GM03348 (cell line): ENCODE results near the gene MSANTD4.
"Not testable (repeated sequence)": the region's sequence is repeated elsewhere in the genome, so short reads cannot be mapped to it uniquely, and the experiment has no call there.

Experiments used
- DNase-seq: peaks from one replicate; pipeline ENCODE4 v3.0.0; 2012; ENCODE audit warnings: low spot score

Gene MSANTD4

GRCh38 chr11:106021967-106022794, at the start of gene MSANTD4:
Gene MSANTD4 (minus strand): TSS chr11:106022240. CDS start chr11:106010917, 11,323 bp downstream.
- peak; percentile 98 for DNase-seq

DNA sequence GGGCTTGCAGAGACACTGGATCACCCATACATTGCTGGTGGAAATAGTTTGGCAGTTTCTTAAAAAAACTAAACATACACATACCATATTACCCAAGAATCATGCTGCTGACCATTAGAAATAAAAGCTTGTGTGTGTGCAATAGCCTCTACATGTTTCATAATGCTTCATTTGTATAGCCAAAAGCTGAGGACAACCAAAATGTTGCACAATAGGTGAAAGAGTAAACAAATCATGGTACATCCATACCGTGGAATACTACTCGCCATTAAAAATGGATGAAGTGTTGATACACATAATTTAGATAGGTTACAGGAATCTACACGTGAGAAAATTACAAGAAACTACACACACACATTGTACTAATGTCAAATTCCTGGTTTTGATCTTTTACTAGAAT, 48.6 kb upstream of the MSANTD4 start:
- DNase-seq = no peak

- DNase-seq = no peak
Measured at GRCh38 chr11:106063009-106063408, 41.0 kb upstream of the MSANTD4 start.

DNA sequence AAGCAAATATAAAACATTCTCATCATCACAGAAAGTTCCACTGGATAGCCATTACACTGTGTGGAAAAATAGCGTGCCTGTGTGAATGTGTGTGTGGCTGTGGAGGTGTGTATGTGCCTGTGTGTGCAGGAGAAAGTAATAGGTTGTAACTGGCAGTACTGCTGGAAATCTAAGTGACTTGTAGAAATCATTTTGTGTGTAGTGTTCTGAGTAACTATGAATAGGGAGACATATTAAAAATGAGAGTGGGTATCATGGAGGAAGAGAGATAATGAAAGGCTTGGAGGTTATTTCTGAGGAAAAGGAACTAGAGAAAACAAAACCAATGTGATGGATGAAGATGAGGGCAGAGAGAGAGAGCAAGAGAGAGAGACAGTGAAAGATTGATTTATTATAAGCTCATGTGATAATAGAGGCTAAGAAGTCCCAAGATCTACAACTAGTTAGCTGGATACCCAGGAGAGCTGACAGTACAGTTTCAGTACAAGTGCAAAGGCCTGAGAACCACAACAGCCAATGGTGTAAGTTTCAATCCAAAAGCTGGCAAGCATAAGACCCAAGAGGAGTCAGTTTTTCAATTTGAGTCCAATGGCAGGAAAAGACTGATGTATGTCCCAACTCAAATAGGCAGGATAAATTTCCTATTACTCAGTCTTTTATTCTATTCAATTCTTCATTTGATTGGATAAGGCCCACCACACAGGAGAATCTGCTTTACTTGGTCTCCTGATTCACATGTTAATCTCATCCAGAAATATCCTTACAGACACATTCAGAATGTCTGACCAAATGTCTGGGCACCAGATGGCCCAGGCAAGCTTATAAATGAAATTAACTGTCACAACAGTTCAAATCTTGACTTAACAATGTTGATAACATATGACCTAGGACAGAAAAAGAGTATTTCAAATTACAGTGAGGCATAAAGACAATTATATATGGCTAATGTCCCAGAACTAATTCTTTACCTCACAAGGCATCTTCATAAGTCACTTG, 40.2 kb upstream of the MSANTD4 start:
- DNase-seq = no peak

DNA sequence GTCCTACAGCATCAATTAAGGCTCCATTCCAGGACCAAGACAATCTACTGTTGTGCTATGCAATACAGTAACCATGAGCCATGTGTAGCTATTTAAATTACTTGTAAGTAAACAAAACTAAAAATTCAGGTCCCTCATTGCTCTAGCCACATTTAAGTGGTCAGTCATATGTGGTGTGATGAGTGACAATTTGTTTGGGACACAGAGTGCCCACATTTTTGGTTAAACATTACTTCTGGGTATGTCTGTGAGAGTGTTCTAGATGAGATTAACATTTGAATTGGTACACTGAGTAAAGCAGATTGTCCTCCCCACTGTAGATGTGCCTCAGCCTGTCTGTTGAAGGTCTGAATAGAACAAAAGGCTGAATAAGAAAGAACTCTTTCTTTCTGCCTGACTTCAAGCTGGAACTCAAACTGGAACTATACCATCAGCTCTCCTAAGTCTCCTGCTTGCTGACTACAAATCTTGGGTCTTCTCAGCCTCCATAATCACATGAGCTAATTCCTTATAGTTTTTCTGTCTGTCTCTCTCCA, 39.3 kb upstream of the MSANTD4 start:
- DNase-seq = no peak

DNA sequence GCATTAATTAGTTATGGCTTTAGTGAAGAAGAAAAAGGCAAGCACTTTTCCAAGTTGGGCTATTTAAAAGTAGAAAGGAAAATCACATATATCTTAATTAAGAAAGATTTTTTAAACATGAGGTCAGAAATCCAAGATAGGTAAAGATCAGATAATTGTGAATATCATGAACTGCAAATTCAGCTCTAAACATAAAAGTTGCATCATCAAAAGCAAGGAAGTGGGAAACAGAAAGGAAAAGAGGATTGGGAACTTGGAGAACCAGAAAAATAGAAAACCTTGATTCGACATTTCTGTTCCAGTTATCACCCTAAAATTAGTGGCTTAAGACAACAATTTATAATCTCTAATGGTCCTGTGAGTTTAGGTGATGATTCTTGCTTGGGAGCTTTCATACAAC, 37.6 kb upstream of the MSANTD4 start:
- DNase-seq = no peak

- not testable (repeated sequence) for DNase-seq
Measured at GRCh38 chr11:106058377-106058776, 36.3 kb upstream of the MSANTD4 start.

- DNase-seq = no peak
Measured at GRCh38 chr11:106051103-106051502, 29.1 kb upstream of the MSANTD4 start.

- no peak for DNase-seq
Measured at GRCh38 chr11:106049727-106050476, 27.9 kb upstream of the MSANTD4 start.

- DNase-seq = no peak
Measured at GRCh38 chr11:106047631-106048030, 25.6 kb upstream of the MSANTD4 start.

GRCh38 chr11:106043540-106043939, 21.5 kb upstream of the MSANTD4 start:
- DNase-seq = no peak

DNA sequence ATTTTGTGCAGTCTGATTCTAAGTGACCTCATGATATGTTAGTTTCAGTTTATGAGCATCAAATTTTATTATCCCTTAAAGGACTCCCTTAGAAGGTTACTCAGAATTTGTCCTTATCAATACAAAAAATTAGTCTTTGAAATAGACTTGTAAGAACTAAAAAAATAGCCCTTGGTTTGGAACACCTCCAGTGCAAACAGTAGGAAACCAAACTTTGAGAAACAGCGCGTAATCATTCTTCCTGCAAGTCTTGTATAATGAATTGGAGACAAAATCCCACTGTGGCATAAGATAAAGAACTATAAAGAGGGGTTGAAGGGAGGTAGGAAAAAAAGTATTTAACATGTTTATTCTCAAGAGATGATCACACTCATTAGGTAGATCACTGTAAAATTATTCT, 10.8 kb upstream of the MSANTD4 start:
- no peak for DNase-seq

- no peak for DNase-seq
Measured at GRCh38 chr11:106031936-106032335, 9.9 kb upstream of the MSANTD4 start.

GRCh38 chr11:106031202-106031810, 9.3 kb upstream of the MSANTD4 start:
- DNase-seq = no peak

GRCh38 chr11:106030609-106031008, 8.6 kb upstream of the MSANTD4 start:
- DNase-seq = no peak

GRCh38 chr11:106022795-106023275, 795 bp upstream of the MSANTD4 start:
- DNase-seq = no peak

DNA sequence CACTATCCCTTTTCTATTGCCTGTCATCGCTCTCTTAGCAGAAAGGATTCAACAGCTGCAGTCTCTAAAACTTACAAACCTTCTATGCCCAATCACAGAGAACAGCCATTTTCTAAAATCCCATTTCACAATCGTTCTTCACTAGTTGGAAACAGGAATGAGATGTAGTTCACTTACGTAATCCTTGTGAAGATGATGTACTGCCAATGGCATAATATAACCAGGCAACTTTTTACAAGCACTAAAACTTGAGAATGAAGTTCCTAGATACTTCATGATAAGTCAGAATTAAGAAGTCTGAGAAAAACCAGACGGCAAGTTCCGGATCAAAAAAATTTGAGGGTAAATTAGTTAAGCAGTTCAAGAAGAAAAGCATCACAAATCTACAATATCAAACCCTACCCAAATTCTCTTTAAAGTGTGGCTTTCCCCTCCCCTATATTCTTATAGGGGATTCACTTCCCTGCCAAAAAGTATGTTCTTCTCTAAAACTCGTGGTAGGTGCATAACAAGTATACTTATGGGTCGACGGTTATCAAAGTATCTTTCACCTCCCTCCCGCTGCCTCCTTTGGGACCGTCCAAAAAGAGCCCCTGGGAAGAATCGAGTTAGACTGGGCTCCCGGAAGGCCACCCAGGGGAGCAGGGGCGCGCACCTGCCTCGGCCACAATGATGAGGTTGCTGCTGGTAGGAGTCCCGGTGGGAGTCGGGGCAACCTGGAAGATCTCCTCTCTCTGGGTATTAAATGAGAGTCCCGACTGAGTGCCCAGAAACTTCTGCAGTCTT, 666 bp downstream of the MSANTD4 start:
- DNase-seq = peak; percentile 24

DNA sequence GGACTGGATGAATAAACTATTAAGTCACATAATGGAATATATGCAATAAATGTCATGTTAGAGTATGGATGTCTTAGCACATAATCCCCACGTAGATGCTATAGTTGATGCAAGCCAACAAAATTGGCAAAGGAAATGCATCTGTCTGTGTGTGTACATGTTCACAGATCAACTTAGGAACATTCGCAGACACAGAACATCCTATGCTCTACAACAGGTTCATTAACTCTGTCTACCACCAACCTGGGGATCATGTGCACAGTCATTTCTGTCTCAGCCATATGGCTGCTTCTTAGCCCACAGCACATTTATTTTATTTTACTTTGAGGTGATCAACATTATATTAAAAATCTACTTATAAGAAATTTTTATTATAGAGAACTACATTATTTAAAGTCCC, 4.9 kb downstream of the MSANTD4 start:
- no peak for DNase-seq

DNA sequence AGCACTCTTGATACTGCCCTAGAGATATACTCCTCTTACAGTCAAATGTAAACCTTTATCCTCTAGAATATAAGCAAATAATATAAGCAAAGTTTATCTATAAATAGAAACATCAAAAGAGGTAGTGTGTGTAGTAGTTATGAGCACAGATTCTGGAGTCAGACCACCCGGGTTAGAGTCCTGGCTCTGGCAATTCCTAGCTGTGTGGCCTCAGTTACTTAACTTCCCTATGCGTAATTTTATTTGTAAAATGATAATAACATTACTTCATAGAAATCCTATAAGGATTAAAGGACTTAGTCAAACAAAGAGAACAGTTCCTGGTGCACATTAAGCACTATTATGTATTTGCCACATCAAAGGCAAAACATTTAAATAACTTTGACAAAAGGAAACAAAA, 7.0 kb downstream of the MSANTD4 start:
- no peak for DNase-seq

DNA sequence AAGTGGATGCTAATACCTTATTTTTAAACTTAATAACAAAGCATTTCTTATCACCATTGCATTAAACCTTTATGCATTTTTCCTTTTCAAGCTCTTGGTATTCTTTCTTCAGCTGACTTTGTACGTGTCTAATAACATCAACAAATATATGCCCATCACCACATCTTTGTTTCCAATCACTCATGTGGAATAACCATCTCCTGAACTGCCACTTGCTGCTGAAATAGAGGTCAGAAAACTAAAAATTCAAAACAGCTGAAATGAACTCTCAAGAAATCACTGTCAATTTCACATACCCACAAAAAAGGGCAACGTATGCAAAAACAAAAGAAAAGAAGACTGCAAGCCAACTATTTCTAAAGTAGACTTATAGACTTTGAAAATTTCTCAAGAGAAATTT, 7.4 kb downstream of the MSANTD4 start:
- DNase-seq = no peak
